Left lobe of liver (tissue), 2 donors: Measurements from ENCODE around the gene LDHD. TPM values are rescaled to one million over a fixed set of nuclear protein-coding genes. Genes with fewer than 3 reads are reported as not detected.

ENCODE experiments used
- ATAC-seq: fragments of 200-7000 bp; cut with Tn5 transposase; one replicate; pipeline ENCODE4 v1.9.1; 2020; ENCODE audit warnings: mild to moderate bottlenecking, moderate library complexity
- DNase-seq: peaks from one replicate; pipeline ENCODE4 v3.0.0-alpha.2; 2020; ENCODE audit warnings: low spot score
- total RNA-seq: library from RNA; stranded (reverse); gene quantifications from one replicate; pipeline ENCODE4 v1.2.1, GENCODE V29; 2021
- donor health status: DM: no; HTN: no; CAD: no; lungs with moderate emphysema.
- donor health status: DM: no; HTN: yes; CAD: no.

LDHD gene
- total RNA-seq, 1 donor from 2014 or later = 113 TPM

GRCh38 chr16:75114946-75115825 lies 1.4 kb downstream of the LDHD start:
- ATAC-seq = no peak
- no peak for DNase-seq

GRCh38 chr16:75114179-75114945 lies 2.2 kb downstream of the LDHD start:
- no peak for DNase-seq
- no peak for ATAC-seq

GRCh38 chr16:75113541-75114121 lies 2.9 kb downstream of the LDHD start:
- DNase-seq (no peak), ATAC-seq (no peak)

GRCh38 chr16:75112734-75113491 lies 3.7 kb downstream of the LDHD start:
- ATAC-seq (no peak), DNase-seq (no peak)

GRCh38 chr16:75111961-75112733 lies 4.4 kb downstream of the LDHD start:
- ATAC-seq (no peak), DNase-seq (no peak)

GRCh38 chr16:75111514-75111940 lies 5.1 kb downstream of the LDHD start:
- DNase-seq = no peak
- ATAC-seq = peak; percentile 0

- ATAC-seq (peak; percentile 70), DNase-seq (peak; percentile 86)
Measured at GRCh38 chr16:75110637-75111513, 5.7 kb downstream of the LDHD start.

- DNase-seq (peak; percentile 77), ATAC-seq (peak; percentile 60)
Measured at GRCh38 chr16:75109732-75110243, 6.8 kb downstream of the LDHD start.

GRCh38 chr16:75108792-75109731 lies 7.5 kb downstream of the LDHD start:
- DNase-seq (peak; percentile 96), ATAC-seq (peak; percentile 71)

- ATAC-seq (no peak), DNase-seq (no peak)
Measured at GRCh38 chr16:75107505-75107904, 9.1 kb downstream of the LDHD start.

- DNase-seq (no peak), ATAC-seq (no peak)
Measured at GRCh38 chr16:75106351-75107274, 10.0 kb downstream of the LDHD start.

GRCh38 chr16:75105306-75106061 lies 11.1 kb downstream of the LDHD start:
- DNase-seq (no peak), ATAC-seq (no peak)

GRCh38 chr16:75104836-75105235 lies 11.7 kb downstream of the LDHD start:
- ATAC-seq (no peak), DNase-seq (no peak)

GRCh38 chr16:75103994-75104393 lies 12.6 kb downstream of the LDHD start:
- DNase-seq = no peak
- no peak for ATAC-seq

GRCh38 chr16:75102595-75102994 lies 14.0 kb downstream of the LDHD start:
- no peak for ATAC-seq
- DNase-seq = no peak

- no peak for ATAC-seq
- DNase-seq = no peak
Measured at GRCh38 chr16:75101635-75102034, 14.9 kb downstream of the LDHD start.
